Neural cell (in vitro differentiated cells): Measurements from ENCODE around the gene ANKRD2. TPM values are rescaled to one million over a fixed set of nuclear protein-coding genes. Genes with fewer than 3 reads are reported as not detected.

ENCODE experiments used
- H2AFZ ChIP-seq: fragments of 200-600, 300-800 bp; sonication (generic), shearing (Covaris generic); 2 replicates; pipeline ENCODE4 v1.6.0; 2014; ENCODE audit warnings: low read depth, mild to moderate bottlenecking, antibody characterized with exemption, low read length, moderate library complexity
- H3F3A ChIP-seq: fragments of 200-600 bp; shearing (Covaris generic); 2 replicates; pipeline ENCODE4 v1.6.1; 2016; ENCODE audit warnings: mild to moderate bottlenecking, moderate library complexity, mixed read lengths, antibody characterized with exemption, low read length; ENCODE audit not compliant: insufficient read depth, poor library complexity, severe bottlenecking
- H3K27ac ChIP-seq: fragments of 200-600, 300-800 bp; sonication (generic), shearing (Covaris generic); 2 replicates; pipeline ENCODE4 v1.5.1; 2014; ENCODE audit warnings: mild to moderate bottlenecking, low read length, moderate library complexity
- H3K27me3 ChIP-seq: fragments of 300-800, 200-600 bp; sonication (generic), shearing (Covaris generic); 2 replicates; pipeline ENCODE4 v1.6.0; 2014; ENCODE audit warnings: mild to moderate bottlenecking, low read depth, low read length, moderate library complexity; ENCODE audit not compliant: insufficient read depth
- H3K36me3 ChIP-seq: fragments of 300-800, 200-600 bp; sonication (generic), shearing (Covaris generic); 2 replicates; pipeline ENCODE4 v1.5.1; 2014; ENCODE audit warnings: mild to moderate bottlenecking, antibody characterized with exemption, low read length, moderate library complexity; ENCODE audit not compliant: insufficient read depth
- H3K4me2 ChIP-seq: fragments of 300-800, 200-600 bp; sonication (generic), shearing (Covaris generic); 2 replicates; pipeline ENCODE4 v1.6.0; 2014; ENCODE audit warnings: mild to moderate bottlenecking, low read length
- H3K4me3 ChIP-seq: fragments of 300-800, 200-600 bp; sonication (generic), shearing (Covaris generic); 2 replicates; pipeline ENCODE4 v1.5.1; 2014; ENCODE audit warnings: mild to moderate bottlenecking, low read length, moderate library complexity
- H3K79me2 ChIP-seq: fragments of 200-600 bp; shearing (Covaris generic); replicated peaks from 2 replicates; pipeline ENCODE4 v1.6.0; 2014; ENCODE audit warnings: mild to moderate bottlenecking, low read length, moderate library complexity; ENCODE audit not compliant: insufficient read depth
- H3K9ac ChIP-seq: fragments of 300-800, 200-600 bp; sonication (generic), shearing (Covaris generic); 2 replicates; pipeline ENCODE4 v1.6.1; 2016; ENCODE audit warnings: mild to moderate bottlenecking, low read length, mixed read lengths
- H3K9me2 ChIP-seq: fragments of 200-600 bp; shearing (Covaris generic); 2 replicates; pipeline ENCODE4 v1.6.1; 2016; ENCODE audit warnings: mild to moderate bottlenecking, low read length, mixed read lengths; ENCODE audit not compliant: insufficient read depth
- H3K9me3 ChIP-seq: fragments of 200-600, 300-800 bp; sonication (generic), shearing (Covaris generic); 2 replicates; pipeline ENCODE4 v1.6.1; 2016; ENCODE audit warnings: mild to moderate bottlenecking, mixed run types, low read length, moderate library complexity, mixed read lengths
- H4K20me1 ChIP-seq: fragments of 200-600 bp; shearing (Covaris generic); 2 replicates; pipeline ENCODE4 v1.6.1; 2016; ENCODE audit warnings: mild to moderate bottlenecking, mixed run types; ENCODE audit not compliant: insufficient read depth
- CTCF ChIP-seq: fragments of 450-650 bp; IDR thresholded peaks from 2 replicates; pipeline ENCODE4 v1.5.1; 2014; ENCODE audit warnings: antibody characterized with exemption, mild to moderate bottlenecking, moderate library complexity; ENCODE audit not compliant: poor library complexity, severe bottlenecking
- EP300 ChIP-seq: fragments of 450-650 bp; conservative IDR thresholded peaks from 2 replicates; pipeline ENCODE4 v1.6.1; 2014; ENCODE audit warnings: antibody characterized with exemption, mild to moderate bottlenecking, moderate library complexity; ENCODE audit not compliant: poor library complexity, severe bottlenecking
- EZH2 ChIP-seq: fragments of 200-600, 300-800 bp; shearing (Covaris generic), sonication (generic); IDR thresholded peaks from 2 replicates; pipeline ENCODE4 v1.6.1; 2014; ENCODE audit warnings: antibody characterized with exemption, low read length, borderline replicate concordance, mild to moderate bottlenecking; ENCODE audit not compliant: insufficient read depth, poor library complexity, severe bottlenecking
- MXI1 ChIP-seq: fragments of 450-650 bp; conservative IDR thresholded peaks from 2 replicates; pipeline ENCODE4 v1.6.1; 2014; ENCODE audit warnings: antibody characterized with exemption, mild to moderate bottlenecking; ENCODE audit not compliant: poor library complexity, severe bottlenecking
- POLR2AphosphoS5 ChIP-seq: IDR thresholded peaks from 2 replicates; pipeline ENCODE4 v1.6.1; 2012
- RAD21 ChIP-seq: fragments of 450-650 bp; conservative IDR thresholded peaks from 2 replicates; pipeline ENCODE4 v1.6.1; 2014; ENCODE audit warnings: antibody characterized with exemption, mild to moderate bottlenecking, moderate library complexity
- SMC3 ChIP-seq: fragments of 450-650 bp; conservative IDR thresholded peaks from 2 replicates; pipeline ENCODE4 v1.6.1; 2014; ENCODE audit warnings: antibody characterized with exemption, mild to moderate bottlenecking, moderate library complexity; ENCODE audit not compliant: poor library complexity
- TAF1 ChIP-seq: IDR thresholded peaks from 2 replicates; pipeline ENCODE4 v1.6.1; 2012; ENCODE audit warnings: low read depth
- polyA plus RNA-seq: library from polyadenylated mRNA; depleted of rRNA; stranded (reverse); fragments of >200 nt; gene quantifications from 2 replicates; pipeline ENCODE4 v1.2.3, GENCODE V29; 2014
- TF ChIP-seq, protein P1 (sequence below): IDR thresholded peaks from 2 replicates; pipeline ENCODE4 v1.6.1; 2012; ENCODE audit warnings: borderline replicate concordance

The ANKRD2 gene
- polyA plus RNA-seq, 1 donor from 2014 or later = not detected

GRCh38 chr10:97539523-97540200 lies 32.9 kb upstream of the ANKRD2 start:
- Histone ChIP-seq H4K20me1 (no peaks in the 10 kb centered on the region), H2AFZ (no peak overlapping the region), H3K36me3 (no peaks in the 10 kb centered on the region), H3K27ac (no peak overlapping the region), H3K9ac (no peak overlapping the region), H3K9me3 (no peaks in the 10 kb centered on the region), H3K79me2 (no peaks in the 10 kb centered on the region), H3K4me2 (no peak overlapping the region), H3K27me3 (no peaks in the 10 kb centered on the region), H3F3A (no peaks in the 10 kb centered on the region), H3K9me2 (no peaks in the 10 kb centered on the region), H3K4me3 (no peak overlapping the region)
- TF ChIP-seq MXI1 (no peak), EZH2 (no peak), CTCF (no peak), EP300 (no peak), SMC3 (no peak), POLR2AphosphoS5 (no peak), TAF1 (no peak), RAD21 (no peak)
- TF ChIP-seq, protein P1, sequence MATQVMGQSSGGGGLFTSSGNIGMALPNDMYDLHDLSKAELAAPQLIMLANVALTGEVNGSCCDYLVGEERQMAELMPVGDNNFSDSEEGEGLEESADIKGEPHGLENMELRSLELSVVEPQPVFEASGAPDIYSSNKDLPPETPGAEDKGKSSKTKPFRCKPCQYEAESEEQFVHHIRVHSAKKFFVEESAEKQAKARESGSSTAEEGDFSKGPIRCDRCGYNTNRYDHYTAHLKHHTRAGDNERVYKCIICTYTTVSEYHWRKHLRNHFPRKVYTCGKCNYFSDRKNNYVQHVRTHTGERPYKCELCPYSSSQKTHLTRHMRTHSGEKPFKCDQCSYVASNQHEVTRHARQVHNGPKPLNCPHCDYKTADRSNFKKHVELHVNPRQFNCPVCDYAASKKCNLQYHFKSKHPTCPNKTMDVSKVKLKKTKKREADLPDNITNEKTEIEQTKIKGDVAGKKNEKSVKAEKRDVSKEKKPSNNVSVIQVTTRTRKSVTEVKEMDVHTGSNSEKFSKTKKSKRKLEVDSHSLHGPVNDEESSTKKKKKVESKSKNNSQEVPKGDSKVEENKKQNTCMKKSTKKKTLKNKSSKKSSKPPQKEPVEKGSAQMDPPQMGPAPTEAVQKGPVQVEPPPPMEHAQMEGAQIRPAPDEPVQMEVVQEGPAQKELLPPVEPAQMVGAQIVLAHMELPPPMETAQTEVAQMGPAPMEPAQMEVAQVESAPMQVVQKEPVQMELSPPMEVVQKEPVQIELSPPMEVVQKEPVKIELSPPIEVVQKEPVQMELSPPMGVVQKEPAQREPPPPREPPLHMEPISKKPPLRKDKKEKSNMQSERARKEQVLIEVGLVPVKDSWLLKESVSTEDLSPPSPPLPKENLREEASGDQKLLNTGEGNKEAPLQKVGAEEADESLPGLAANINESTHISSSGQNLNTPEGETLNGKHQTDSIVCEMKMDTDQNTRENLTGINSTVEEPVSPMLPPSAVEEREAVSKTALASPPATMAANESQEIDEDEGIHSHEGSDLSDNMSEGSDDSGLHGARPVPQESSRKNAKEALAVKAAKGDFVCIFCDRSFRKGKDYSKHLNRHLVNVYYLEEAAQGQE = no peak

- Histone ChIP-seq H3K9ac (no peak overlapping the region), H3K27ac (no peak overlapping the region), H3K4me3 (no peak overlapping the region), H3F3A (no peaks in the 10 kb centered on the region), H3K36me3 (no peaks in the 10 kb centered on the region), H3K27me3 (no peaks in the 10 kb centered on the region), H3K9me2 (no peaks in the 10 kb centered on the region), H2AFZ (no peak overlapping the region), H4K20me1 (no peaks in the 10 kb centered on the region), H3K79me2 (no peaks in the 10 kb centered on the region), H3K4me2 (no peak overlapping the region), H3K9me3 (no peaks in the 10 kb centered on the region)
- TF ChIP-seq POLR2AphosphoS5 = no peak
- TF ChIP-seq EZH2 = no peak
- TF ChIP-seq EP300 = no peak
- TF ChIP-seq TAF1 = no peak
- TF ChIP-seq, protein P1 = no peak
- no peak for TF ChIP-seq CTCF
- no peak for TF ChIP-seq MXI1
- TF ChIP-seq RAD21 = no peak
- TF ChIP-seq SMC3 = no peak
These were observed 31.7 kb upstream of the ANKRD2 start for GRCh38 chr10:97540669-97541500.
